Breast epithelium (tissue), 4 donors: ENCODE data around the gene DDX39A. TPM values are rescaled to one million over a fixed set of nuclear protein-coding genes. Genes with fewer than 3 reads are reported as not detected.
"Not testable (repeated sequence)": the region's sequence is repeated elsewhere in the genome, so short reads cannot be mapped to it uniquely, and the experiment has no call there.

Experiments used
- DNase-seq, 2 donors: peaks; one replicate each; pipeline ENCODE4 v3.0.0-alpha.2; 2019; ENCODE audit warnings: low spot score in 2 of 2
- H3K27ac ChIP-seq, 2 donors: fragments of 200-600 bp; sonication (generic) in 1 of 2; one replicate each; pipeline ENCODE4 v1.5.1; 2016 to 2019; ENCODE audit warnings: mild to moderate bottlenecking in 1 of 2
- H3K27me3 ChIP-seq, 2 donors: fragments of 200-600 bp; sonication (generic) in 1 of 2; one replicate each; pipeline versions ENCODE4 v1.5.1 to v1.6.0; 2017 to 2019; ENCODE audit warnings: control low read depth in 1 of 2, mild to moderate bottlenecking in 1 of 2
- H3K36me3 ChIP-seq: fragments of 200-600 bp; one replicate; pipeline ENCODE4 v1.5.1; 2019
- H3K4me1 ChIP-seq, 2 donors: fragments of 200-600 bp; sonication (generic); one replicate each; pipeline ENCODE4 v1.5.1; 2016 to 2019; ENCODE audit warnings: control low read depth in 1 of 2
- H3K4me3 ChIP-seq, 3 donors: fragments of 200-600 bp; sonication (generic); 1 replicate in 2 of 3; 2 replicates in 1 of 3; pipeline ENCODE4 v1.5.1; 2016 to 2019; ENCODE audit warnings: mild to moderate bottlenecking in 3 of 3, moderate library complexity in 2 of 3
- H3K9me3 ChIP-seq, 2 donors: fragments of 200-600 bp; sonication (generic) in 1 of 2; one replicate each; pipeline ENCODE4 v1.5.1; 2016 to 2019; ENCODE audit warnings: control low read depth in 1 of 2
- POLR2A ChIP-seq: fragments of 450-650 bp; IDR thresholded peaks from one replicate; pipeline ENCODE4 v1.6.1; 2016; ENCODE audit warnings: antibody characterized with exemption, mild to moderate bottlenecking, moderate library complexity
- POLR2AphosphoS5 ChIP-seq, 3 donors: sonication (generic); formaldehyde crosslinking; IDR thresholded peaks; one replicate each; pipeline ENCODE4 v1.6.1; 2017; ENCODE audit warnings: antibody characterized with exemption in 3 of 3
- intact Hi-C: fragments of 100-400 bp; cut with DNase I; formaldehyde crosslinking; loops from one replicate; pipeline ENCODE4 v1.15.1; 2023; ENCODE audit warnings: low total_unique reads
- total RNA-seq, 3 donors: library from RNA; depleted of rRNA; stranded (reverse); fragments of >200 nt; gene quantifications; one replicate each; pipeline ENCODE4 v1.1.0, GENCODE V29; 2016
- TF ChIP-seq, protein P1 (sequence below), 3 donors: fragments of 450-650 bp; IDR thresholded peaks; one replicate each; pipeline ENCODE4 v1.5.1; 2016 to 2017; ENCODE audit warnings: antibody characterized with exemption in 3 of 3, mild to moderate bottlenecking in 3 of 3, moderate library complexity in 3 of 3

DDX39A gene
- total RNA-seq, 3 donors from 2014 or later, result 65.9 to 79.0 (median 75.5) TPM

DNA sequence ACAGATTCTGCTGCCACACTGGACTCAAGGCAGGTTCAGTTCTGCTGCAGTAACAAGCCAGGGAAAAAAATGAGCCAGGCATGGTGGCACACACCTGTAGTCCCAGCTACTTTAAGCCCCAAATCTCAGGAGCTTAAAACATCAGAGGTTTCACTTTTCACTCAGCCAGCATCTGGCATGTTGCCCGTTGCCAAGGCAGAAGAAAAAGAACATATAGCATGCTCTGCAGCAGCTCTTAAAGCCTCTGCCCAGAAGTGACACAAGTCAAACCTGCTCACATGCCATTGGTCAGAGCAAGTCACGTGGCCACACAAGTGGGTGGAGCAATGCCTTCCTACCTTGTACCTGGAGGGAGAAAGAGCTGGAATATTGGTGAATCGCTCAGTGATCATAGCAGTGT, 52.6 kb downstream of the DDX39A start:
- H3K4me3 ChIP-seq, result no peak overlapping the region
- H3K27ac ChIP-seq, result no peak overlapping the region
- no peaks in the 10 kb centered on the region for H3K36me3 ChIP-seq
- peaks cover 0 to 4% of the 10 kb centered on the region in 2 donors for H3K4me1 ChIP-seq
- H3K9me3 ChIP-seq, result no peaks in the 10 kb centered on the region
- DNase-seq, result peak; percentile 61 to 78
- H3K27me3 ChIP-seq, result no peaks in the 10 kb centered on the region
- TF ChIP-seq POLR2AphosphoS5 (IDR thresholded peaks at IDR 0.05) (no peak), POLR2A (no peak)
- TF ChIP-seq, protein P1, sequence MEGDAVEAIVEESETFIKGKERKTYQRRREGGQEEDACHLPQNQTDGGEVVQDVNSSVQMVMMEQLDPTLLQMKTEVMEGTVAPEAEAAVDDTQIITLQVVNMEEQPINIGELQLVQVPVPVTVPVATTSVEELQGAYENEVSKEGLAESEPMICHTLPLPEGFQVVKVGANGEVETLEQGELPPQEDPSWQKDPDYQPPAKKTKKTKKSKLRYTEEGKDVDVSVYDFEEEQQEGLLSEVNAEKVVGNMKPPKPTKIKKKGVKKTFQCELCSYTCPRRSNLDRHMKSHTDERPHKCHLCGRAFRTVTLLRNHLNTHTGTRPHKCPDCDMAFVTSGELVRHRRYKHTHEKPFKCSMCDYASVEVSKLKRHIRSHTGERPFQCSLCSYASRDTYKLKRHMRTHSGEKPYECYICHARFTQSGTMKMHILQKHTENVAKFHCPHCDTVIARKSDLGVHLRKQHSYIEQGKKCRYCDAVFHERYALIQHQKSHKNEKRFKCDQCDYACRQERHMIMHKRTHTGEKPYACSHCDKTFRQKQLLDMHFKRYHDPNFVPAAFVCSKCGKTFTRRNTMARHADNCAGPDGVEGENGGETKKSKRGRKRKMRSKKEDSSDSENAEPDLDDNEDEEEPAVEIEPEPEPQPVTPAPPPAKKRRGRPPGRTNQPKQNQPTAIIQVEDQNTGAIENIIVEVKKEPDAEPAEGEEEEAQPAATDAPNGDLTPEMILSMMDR (IDR thresholded peaks at IDR 0.05), result no peak
- intact Hi-C loops, result no loop called here

DNA sequence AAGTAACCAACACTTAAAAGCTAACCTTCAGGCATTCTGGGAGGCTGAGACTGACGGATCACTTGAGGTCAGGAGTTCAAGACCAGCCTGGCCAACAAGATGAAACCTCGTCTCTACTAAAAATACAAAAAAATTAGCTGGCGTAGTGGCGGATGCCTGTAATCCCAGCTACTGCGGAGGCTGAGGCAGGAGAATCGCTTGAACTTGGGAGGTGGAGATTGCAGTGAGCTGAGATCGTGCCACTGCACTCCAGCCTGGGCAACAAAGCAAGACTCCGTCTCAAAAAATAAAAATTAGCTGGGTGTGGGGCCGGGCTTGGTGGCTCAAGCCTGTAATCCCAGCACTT, 55.1 kb downstream of the DDX39A start:
- DNase-seq, H3K27me3 ChIP-seq, intact Hi-C loops, H3K9me3 ChIP-seq, H3K4me1 ChIP-seq, H3K36me3 ChIP-seq: not testable (repeated sequence)
- peak overlapping the region in 1 of 2 donors; percentile 85 for H3K27ac ChIP-seq
- H3K4me3 ChIP-seq, result peak overlapping the region in 1 of 3 donors; percentile 65

DNA sequence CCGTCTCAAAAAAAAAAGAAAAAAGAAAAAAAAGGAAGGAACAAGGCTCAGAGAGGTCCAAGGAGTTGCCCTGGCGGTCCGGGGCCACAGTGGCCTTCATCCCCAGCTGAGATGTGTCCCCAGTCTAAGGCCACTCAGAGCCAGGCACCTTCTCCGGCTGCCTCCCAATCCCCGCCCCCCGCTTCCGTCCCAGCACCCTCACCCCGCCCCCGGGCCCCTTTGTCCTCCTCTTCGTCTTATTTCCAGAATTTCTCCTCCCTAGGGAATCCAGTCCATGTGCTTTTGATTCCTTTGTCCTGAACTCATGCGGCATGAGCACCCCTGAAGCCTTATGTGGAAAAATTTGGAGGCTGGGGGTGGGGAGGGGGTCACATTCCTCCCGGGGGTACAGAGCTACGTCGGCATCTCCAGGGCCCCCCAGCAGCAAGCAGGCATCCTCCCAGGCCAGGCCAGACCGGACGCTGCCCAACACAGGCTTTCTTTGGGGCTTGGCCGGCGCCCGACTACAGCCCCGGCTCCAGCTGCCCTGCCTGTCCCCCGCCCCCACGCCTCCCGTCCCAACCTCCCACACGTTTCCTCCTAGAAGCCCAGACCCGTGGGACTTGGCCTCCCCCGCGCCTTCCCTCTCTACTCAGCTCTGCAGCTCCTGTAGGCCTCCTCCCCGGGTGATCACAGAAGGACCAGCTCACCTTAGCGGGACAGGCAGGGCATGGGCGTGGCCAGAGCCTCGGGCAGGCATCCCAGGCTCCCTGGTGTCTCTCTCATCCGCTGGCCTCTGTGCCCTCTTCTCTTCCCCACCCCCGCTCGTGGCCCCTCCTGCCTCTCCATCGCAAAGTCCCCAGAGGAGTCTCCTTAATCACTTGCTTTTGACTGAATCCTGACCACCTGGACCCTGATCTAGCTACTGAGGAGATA, 55.7 kb downstream of the DDX39A start:
- intact Hi-C loops, result no loop called here
- H3K9me3 ChIP-seq, result no peaks in the 10 kb centered on the region
- TF ChIP-seq POLR2AphosphoS5 (IDR thresholded peaks at IDR 0.05), result no peak
- TF ChIP-seq, protein P1 (IDR thresholded peaks at IDR 0.05), result no peak
- H3K27me3 ChIP-seq, result no peaks in the 10 kb centered on the region
- peak overlapping the region; percentile 54 to 85 for H3K27ac ChIP-seq
- DNase-seq, result peak in 1 of 2 donors; percentile 41
- H3K4me3 ChIP-seq, result peak overlapping the region; percentile 20 to 65 (median 41)
- no peaks in the 10 kb centered on the region for H3K36me3 ChIP-seq
- H3K4me1 ChIP-seq, result peaks cover 0 to 4% of the 10 kb centered on the region in 2 donors

DNA sequence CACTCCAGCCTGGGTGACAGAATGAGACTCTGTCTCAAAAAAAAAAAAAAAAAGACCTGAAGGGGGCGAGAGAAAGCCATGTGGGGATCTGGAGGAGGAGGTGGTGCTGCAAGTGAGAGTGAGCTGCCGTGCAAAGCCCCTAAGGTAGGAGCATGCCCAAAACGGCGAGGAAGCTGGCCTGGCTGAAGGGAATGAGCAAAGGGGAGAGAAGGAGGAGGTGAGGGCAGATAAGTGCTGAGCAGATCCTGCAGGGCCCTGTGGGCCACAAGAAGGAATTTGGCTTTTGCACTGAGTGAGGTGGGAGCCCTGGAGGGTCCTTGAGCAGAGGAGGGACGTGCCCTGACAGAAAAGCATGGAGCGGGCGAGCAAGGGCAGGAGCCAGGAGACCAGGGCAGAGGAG, 57.3 kb downstream of the DDX39A start:
- intact Hi-C loops, result no loop called here
- H3K27me3 ChIP-seq, result no peaks in the 10 kb centered on the region
- peaks cover 0 to 4% of the 10 kb centered on the region in 2 donors for H3K4me1 ChIP-seq
- H3K27ac ChIP-seq, result no peak overlapping the region
- H3K4me3 ChIP-seq, result no peak overlapping the region
- TF ChIP-seq, protein P1 (IDR thresholded peaks at IDR 0.05), result no peak
- TF ChIP-seq POLR2A (no peak), POLR2AphosphoS5 (IDR thresholded peaks at IDR 0.05) (no peak)
- H3K36me3 ChIP-seq, result no peaks in the 10 kb centered on the region
- DNase-seq, result no peak
- no peaks in the 10 kb centered on the region for H3K9me3 ChIP-seq

Other genes with a start within 250 kb of the DDX39A start
- gene ADGRL1, start 213.2 kb downstream of the DDX39A start, total RNA-seq, result 10 to 100 TPM; 11.2 to 14.7 (median 11.6) TPM
- gene ADGRE5, start 37.9 kb downstream of the DDX39A start, total RNA-seq, result 10 to 100 TPM; 20.2 to 31.4 (median 23.3) TPM
- 10 to 100 TPM; 40.8 to 78.1 (median 59.6) TPM for gene PKN1, start 14.0 kb upstream of the DDX39A start, total RNA-seq
- 1 to 10 TPM in 1 of 3 donors, under 1 TPM in 1, not detected in 1; 0.48 to 1.3 TPM for gene PTGER1, start 56.0 kb upstream of the DDX39A start, total RNA-seq
- gene GIPC1, start 76.8 kb upstream of the DDX39A start, total RNA-seq, result 10 to 100 TPM; 48.8 to 79.0 (median 72.0) TPM
- 100 to 1,000 TPM in 2 of 3 donors, 10 to 100 TPM in 1; 59.0 to 166 (median 102) TPM for gene DNAJB1, start 99.1 kb upstream of the DDX39A start, total RNA-seq
- 10 to 100 TPM; 36.1 to 66.9 (median 43.4) TPM for gene TECR, start 110.3 kb upstream of the DDX39A start, total RNA-seq
- gene NDUFB7, start 152.7 kb upstream of the DDX39A start, total RNA-seq, result 100 to 1,000 TPM; 283 to 388 (median 299) TPM
- not detected for gene CLEC17A, start 163.7 kb upstream of the DDX39A start, total RNA-seq